ENCODE data around the gene FAM169A.

DNA sequence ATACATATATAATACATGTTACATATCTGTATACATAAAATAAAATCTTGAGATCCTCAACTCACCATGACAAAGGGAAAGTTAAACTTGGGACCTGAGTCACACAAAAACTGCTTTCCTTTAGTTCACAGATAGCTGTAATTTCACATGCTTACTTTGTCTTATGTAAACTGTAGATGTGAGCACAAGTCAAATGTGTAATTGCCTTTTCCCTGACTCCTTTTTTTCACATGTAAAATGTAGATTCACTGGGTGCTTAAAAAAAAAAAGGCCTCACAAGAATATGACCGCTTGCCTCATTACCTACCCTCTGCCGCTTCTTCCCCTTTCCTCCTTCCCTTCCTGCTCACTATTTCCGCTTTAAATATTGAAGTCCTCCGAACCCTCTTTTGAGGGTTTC, 21.9 kb upstream of the FAM169A start:
- TF ChIP-seq TCF4 (CRISPR knock-in tag; IDR thresholded peaks at IDR 0.05; ENCODE audit: borderline replicate concordance) (no peak), RARB (CRISPR knock-in tag; IDR thresholded peaks at IDR 0.05) (no peak)

Data from SK-N-SH treated with all-trans-retinoic acid at 6 μM for 48 hours (cell line).